Stimulated activated CD4-positive, alpha-beta T cell treated with anti-CD3 and anti-CD28 coated beads, TNF-alpha, amount 100 ng/mL, for 24 hours (primary cell): Measurements from ENCODE around the gene AKAP4.

Experiments used
- DNase-seq, 3 experiments: peaks; one replicate each; pipeline ENCODE4 v3.0.0-alpha.2; 2020; ENCODE audit warnings: low read depth in 3 of 3

Gene AKAP4

GRCh38 chrX:50200907-50201306 lies at the start of gene AKAP4:
TSS of gene AKAP4 (minus strand) at chrX:50201007. CDS start at chrX:50200889, 118 bp downstream.
- no peak for DNase-seq

DNA sequence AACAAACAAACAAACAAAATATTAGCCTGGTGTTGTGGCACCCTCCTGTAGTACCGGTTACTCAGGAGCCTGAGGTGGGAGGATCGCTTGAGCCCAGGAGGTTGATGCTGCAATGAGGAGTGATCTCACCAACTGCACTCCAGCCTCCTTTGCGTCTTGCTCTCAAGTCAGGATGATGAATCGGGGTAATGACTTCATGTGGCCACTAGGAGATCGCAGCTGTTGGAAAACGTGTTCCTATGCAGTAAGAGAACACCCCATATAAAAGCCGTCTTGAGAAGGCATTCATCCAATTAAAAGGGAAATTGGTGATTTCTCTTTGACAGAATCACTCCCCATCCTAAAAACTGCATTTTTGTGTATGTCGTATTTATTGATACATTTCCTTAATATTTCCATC lies 10.7 kb upstream of the AKAP4 start:
- no peak for DNase-seq

GRCh38 chrX:50206753-50207152 lies 5.9 kb upstream of the AKAP4 start:
- DNase-seq = no peak

DNA sequence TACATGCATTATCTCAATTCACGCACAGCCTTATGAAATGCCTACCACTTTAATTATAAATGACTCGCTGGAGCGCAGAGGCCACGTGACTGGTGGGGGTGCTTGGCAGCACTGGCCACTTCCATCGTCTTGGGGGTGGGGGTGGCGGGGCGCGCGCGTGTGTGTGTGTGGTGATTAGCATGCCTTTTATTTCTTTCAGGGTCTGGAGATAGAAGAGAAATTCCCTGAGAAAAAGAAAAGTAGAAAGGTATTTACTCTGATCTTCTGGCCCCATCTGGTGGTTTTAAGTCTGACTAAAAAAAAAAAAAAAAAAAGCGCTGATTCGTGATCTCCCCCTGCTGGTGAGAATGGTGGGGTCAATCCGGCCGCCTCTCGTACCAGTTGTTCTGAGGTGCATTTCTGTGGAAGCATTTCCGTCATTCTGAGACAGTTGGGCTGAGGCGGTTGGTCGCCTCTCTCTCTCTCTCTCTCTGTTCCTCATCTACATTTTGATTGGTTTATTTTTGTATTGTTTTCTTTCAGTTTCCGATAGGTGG lies 3.6 kb upstream of the AKAP4 start, which contains the start of gene CCNB3:
CCNB3 (plus strand) TSS at position 402 of the 536 bp plus-strand sequence. CDS start 80,399 bp downstream, outside the sequence.
- DNase-seq = peak; percentile 43 to 64 (median 49)

GRCh38 chrX:50202539-50202938 lies 1.7 kb upstream of the AKAP4 start:
- DNase-seq = no peak

- DNase-seq = no peak
Measured at GRCh38 chrX:50198348-50198747, 2.5 kb downstream of the AKAP4 start.

DNA sequence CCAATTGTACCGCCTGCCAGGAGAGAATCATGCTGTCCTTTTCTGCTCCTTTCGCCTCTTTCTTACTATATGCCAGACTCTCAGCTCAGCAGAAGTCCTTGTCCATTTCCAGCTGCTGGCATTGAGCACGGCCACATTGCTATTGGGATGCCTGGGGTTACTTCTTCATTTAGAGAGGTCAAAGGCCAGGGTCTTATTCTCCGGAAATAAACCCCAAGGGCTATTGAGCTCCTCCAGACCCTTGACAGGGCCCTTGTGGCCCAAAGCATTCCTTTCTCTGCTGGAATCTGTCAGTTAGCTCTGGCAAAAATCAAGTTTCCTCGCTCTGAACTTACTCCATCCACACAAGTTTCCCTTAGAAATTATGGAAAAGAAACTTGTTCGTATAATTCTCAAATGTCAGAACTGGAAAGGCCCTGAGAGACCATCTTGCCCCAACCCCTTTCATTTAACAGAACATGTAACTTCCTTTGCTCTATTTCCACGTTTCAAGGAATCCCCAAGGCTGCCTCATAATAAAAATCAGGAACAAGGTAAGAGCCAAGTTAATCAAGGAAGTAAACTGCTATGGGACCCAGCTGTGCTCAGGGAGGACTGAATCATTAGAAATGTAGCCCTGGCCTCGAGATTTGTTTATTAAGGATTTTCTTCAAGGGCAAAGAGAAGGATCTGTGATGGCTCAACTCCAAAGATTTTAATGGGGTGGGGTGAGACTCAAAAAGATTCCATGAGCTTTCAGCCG lies 11.8 kb downstream of the AKAP4 start:
- DNase-seq = no peak

- DNase-seq = no peak
Measured at GRCh38 chrX:50183891-50184290, 16.9 kb downstream of the AKAP4 start.

GRCh38 chrX:50180073-50180940 lies 20.5 kb downstream of the AKAP4 start:
- DNase-seq = no peak

DNA sequence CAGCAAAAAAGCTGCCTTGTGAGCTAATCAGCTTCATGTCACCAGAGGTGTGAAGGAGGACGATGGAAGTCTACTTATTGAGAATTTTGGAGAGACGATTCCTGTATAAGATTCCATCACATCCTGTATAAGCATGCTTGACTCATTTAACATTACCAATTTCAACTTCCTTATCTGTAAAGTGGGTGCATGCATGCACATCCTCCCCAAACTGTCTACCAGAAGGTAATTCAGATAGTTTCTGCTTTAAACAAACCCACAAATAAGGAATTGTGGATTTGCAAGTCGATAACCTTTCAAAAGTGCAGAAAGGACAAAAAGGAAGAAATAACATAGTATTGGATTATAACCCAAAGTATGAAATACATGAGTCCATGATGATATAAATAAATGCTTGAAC lies 31.1 kb downstream of the AKAP4 start:
- DNase-seq = no peak

GRCh38 chrX:50168241-50168687 lies 32.5 kb downstream of the AKAP4 start:
- no peak for DNase-seq

DNA sequence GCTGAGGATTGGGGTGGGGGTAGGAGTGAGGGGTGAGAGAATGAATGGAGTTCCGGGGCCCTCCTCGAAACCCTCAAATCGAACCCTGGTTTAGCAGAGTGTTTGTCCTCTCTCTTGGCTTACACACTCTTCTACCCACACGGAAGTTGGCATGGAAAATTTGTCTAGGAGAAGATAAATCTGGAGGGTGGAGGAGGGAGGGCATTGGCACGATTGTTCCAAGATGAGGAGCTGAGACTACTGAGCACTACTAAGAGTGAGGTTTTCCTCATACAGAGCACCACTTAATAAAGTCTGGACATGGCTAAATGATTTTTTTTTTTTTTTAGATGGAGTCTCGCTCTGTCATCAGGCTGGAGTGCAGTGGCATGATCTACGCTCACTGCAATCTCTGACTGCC lies 33.4 kb downstream of the AKAP4 start:
- no peak for DNase-seq

- no peak for DNase-seq
Measured at GRCh38 chrX:50165727-50166126, 35.1 kb downstream of the AKAP4 start.

- no peak for DNase-seq
Measured at GRCh38 chrX:50161127-50161526, 39.7 kb downstream of the AKAP4 start.

GRCh38 chrX:50158593-50158992 lies 42.2 kb downstream of the AKAP4 start:
- DNase-seq = no peak

DNA sequence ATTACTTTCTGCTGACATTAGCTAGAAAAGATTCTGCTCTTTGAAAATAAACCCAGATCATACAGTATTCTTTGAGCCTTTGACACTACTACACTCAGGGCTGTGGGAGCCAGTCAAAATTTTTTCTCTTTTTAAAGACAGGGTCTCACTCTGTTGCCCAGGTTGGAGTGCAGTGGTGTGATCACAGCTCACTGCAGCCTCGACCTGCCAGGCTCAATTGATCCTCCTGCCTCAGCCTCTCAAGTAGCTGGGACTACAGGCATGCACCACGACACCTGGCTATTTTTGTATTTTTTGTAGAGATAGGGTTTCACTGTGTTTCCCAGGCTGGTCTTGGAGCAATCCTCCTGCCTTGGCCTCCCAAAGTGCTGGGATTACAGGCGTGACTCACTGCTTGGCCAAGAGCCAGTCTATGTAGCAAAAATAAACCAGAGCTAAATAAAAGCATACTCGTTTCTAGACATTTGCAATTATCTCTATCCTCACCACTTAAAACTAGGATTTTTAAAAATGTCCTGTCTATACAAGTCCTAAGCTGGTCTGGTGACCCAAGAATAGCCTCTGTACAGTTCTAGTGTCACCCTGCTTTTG lies 43.2 kb downstream of the AKAP4 start:
- no peak for DNase-seq

DNA sequence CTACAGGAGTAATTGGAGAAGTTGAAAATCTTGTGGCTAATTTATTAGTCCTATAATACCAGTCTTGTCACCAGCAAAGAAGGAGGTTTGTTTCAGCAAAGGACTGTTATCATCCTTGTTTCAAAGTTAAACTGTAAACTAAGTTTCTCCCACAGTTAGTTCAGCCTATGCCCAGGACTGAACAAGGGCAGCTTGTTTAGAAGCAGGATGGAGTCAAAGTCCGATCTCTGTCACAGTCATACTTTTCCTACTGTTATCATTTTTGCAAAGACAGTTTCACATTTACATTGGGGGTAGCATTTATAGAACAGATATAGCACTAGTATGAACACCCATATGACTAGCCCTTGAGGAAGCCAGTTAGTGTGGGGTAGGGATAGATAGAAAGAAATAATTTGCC lies 46.4 kb downstream of the AKAP4 start:
- DNase-seq = no peak

DNA sequence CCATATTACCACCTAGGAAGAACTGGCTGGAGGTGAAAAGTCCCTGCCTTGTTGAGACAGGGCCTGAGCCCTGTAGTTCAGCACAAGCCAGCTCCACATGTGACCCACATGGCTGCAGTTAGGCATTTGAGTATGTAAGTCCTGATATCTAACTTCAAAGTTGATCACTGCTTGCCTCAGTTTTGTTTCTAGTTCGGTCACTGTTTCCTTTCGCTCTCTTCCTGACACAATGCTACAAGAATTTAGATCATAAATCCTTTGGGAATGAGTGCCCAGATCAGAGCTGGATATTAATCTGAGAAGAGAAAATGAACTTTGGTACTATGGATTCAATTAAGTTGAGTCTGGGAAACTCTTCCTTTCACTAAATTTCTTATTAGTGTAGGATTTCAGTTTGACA lies 48.4 kb downstream of the AKAP4 start:
- DNase-seq = no peak

- DNase-seq = no peak
Measured at GRCh38 chrX:50147972-50148371, 52.8 kb downstream of the AKAP4 start.
